ENCODE data around the gene ZNF346.
"Not testable (repeated sequence)": the region's sequence is repeated elsewhere in the genome, so short reads cannot be mapped to it uniquely, and the experiment has no call there.

Gene ZNF346

DNA sequence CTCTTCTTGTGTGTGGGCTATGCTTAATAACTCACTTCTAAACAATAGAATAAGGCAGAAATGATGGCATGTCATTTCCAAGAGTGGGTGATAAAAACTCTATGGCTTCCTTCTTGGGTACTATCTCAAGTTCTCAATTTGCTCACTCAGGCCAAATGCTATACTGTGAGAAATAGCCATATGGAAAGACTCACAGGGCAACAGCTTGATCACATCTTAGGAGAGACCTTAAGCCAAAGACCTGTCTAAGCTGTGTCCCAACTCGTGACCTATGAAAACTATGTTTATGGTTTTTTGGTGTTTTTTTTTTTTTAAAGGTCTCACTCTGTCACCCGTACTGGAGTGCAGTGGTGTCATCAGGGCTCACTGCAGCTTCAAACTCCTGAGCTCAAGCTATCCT, 13.8 kb upstream of the ZNF346 start:
- DNase-seq (ENCODE audit: low spot score): no peak

GRCh38 chr5:177010153-177010552, 12.3 kb upstream of the ZNF346 start:
- no peak for DNase-seq (ENCODE audit: low spot score)

GRCh38 chr5:177015156-177015555, 7.3 kb upstream of the ZNF346 start:
- DNase-seq (ENCODE audit: low spot score): no peak

DNA sequence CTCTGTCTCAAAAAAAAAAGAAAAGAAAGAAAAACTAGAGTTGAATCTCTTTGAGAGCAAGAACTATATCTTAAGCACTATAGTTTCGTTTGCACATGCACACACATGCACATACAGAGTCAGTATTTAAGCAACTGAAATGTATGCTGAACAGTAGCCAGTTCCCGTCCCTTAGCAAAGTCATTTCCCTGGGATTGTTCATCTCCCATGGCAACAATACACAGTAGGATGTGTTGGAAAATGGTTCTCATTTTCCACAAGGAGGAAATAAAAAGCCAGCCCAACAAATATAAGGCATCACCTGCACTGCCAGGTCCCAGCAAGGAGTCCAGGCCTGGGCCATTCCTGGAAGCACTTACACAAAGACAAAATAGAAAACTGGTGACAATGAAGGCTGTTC, 4.2 kb upstream of the ZNF346 start:
- no peak for DNase-seq (ENCODE audit: low spot score)

- DNase-seq (ENCODE audit: low spot score): no peak
Measured at GRCh38 chr5:177020033-177020432, 2.5 kb upstream of the ZNF346 start.

- DNase-seq (ENCODE audit: low spot score): no peak
Measured at GRCh38 chr5:177023303-177023664, 788 bp downstream of the ZNF346 start.

GRCh38 chr5:177024559-177024958, 2.1 kb downstream of the ZNF346 start:
- DNase-seq (ENCODE audit: low spot score): no peak

GRCh38 chr5:177025101-177025601, 2.7 kb downstream of the ZNF346 start:
- DNase-seq (ENCODE audit: low spot score): no peak

GRCh38 chr5:177027665-177028064, 5.2 kb downstream of the ZNF346 start:
- no peak for DNase-seq (ENCODE audit: low spot score)

DNA sequence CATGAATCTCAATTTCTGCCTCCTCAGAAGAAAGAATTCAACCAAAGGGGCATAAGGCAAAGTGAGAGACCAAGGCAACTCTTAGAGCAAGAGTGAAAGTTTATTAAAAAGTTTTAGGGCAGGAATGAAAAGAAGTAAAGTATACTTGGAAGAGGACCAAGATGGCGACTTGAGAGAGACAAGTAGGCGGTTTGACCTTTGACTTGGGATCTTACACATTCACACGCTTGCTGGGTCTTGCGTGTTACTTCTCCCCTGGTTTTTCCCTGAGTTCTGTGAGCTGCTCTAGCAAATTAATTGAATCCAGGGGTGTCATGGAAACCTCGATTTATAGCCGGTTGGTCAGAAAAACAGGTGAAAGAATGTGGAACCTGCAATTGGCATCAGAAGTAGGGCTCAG, 7.0 kb downstream of the ZNF346 start:
- DNase-seq (ENCODE audit: low spot score): no peak

- DNase-seq (ENCODE audit: low spot score): no peak
Measured at GRCh38 chr5:177035976-177036375, 13.5 kb downstream of the ZNF346 start.

DNA sequence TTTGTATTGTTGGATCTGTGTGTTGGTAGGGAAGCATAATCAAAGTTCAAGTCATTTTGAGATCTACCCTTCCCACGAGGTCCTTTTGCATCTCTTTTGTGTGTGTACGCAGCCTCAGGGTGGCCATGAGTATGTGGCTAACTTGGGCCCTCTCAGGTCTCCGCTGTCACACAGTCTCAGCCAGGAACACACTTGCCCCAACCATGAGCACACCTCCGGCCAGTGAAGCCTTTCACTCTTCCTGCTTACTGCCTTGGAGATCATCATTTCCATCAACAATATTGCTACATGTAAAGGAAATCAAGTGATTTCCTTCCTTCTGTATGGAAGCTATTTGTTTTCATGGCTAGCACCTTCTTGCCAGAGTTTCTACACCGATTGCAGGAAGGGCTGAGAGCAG, 13.9 kb downstream of the ZNF346 start:
- DNase-seq (ENCODE audit: low spot score): no peak

- DNase-seq (ENCODE audit: low spot score): no peak
Measured at GRCh38 chr5:177036921-177037320, 14.4 kb downstream of the ZNF346 start.

DNA sequence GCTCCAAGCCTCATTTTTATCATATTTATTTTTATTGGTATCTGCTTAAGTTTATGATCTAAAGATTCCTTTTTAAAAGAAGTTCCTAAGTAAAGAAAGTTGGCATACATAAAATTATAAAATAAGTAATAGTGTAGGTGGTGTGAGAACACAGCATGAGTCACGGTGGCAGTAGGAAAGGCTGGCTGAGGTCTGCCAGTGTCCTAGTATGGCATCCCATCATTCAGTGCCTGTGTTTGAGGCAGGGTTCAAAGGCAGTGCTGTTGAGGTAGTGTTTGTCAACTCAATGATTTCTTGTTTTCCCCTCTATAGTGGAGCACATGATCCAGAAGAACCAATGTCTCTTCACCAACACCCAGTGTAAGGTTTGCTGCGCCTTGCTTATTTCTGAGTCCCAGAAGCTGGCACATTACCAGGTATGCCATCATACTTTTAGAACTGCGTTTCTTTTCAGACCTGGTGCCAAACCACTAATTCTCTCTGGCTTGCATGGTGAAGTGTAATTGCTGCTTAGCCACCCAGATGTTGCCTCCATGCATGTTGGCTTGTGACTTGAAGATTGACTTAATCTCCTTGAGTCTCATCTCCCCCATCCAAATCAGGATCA, 18.4 kb downstream of the ZNF346 start:
- DNase-seq (ENCODE audit: low spot score): no peak

- no peak for DNase-seq (ENCODE audit: low spot score)
Measured at GRCh38 chr5:177041936-177042335, 19.4 kb downstream of the ZNF346 start.

- no peak for DNase-seq (ENCODE audit: low spot score)
Measured at GRCh38 chr5:177043114-177043513, 20.6 kb downstream of the ZNF346 start.

- DNase-seq (ENCODE audit: low spot score): no peak
Measured at GRCh38 chr5:177043958-177044357, 21.5 kb downstream of the ZNF346 start.

DNA sequence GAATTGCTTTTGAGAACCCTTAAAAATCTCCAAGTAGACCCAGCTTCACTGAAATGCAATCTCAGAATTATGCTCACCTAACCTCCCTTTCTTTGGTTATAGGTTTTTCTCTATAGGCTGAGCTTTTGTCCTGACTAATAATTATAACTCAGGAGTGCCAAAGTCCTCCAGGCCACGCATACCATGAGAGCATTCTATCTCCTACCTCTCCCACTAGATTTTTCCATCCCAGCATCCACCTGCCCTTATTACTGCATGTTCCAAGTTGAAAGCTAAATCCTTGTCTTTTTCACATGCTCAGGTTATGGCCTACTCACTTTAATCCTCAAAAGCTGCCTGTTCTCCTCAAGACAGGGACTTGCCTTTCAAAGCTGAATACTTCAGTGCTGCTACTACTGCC, 22.1 kb downstream of the ZNF346 start:
- no peak for DNase-seq (ENCODE audit: low spot score)

- no peak for DNase-seq (ENCODE audit: low spot score)
Measured at GRCh38 chr5:177045631-177046030, 23.1 kb downstream of the ZNF346 start.

DNA sequence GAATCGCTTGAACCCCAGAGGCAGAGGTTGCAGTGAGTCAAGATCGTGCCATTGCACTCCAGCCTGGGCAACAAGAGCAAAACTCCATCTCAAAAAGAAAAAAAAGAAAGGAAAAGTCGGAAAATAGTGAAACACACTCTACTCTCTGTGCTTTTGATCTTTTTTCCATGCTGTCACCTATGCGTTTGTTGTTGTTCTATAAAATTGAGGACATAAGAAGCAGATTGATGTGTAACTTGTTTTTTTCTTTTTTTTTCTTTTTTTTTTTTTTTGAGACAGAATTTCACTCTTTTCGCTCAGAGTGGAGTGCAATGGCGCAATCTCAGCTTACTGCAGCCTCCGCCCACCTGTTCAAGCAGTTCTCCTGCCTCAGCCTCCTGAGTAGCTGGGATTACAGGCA, 26.0 kb downstream of the ZNF346 start:
- DNase-seq (ENCODE audit: low spot score): not testable (repeated sequence)

DNA sequence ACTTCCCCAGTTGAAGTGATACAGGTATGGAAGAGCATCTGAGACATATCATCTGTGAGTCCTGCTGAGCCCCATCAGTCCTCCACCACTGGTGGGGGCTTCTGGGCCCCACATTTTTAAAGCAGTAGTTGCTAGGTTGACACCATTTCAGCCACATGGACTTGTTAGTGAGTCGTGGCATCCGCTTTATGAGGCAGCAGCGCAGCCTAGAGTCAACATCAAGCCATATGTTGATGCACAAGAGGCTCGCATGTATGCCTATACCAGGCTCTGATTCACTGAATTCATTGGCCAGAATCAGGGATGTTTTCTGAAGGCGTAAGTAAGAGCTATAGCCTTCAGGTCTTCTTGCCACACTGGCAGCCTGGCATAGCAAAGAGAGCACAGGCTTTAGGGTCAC, 26.8 kb downstream of the ZNF346 start:
- DNase-seq (ENCODE audit: low spot score): no peak

- DNase-seq (ENCODE audit: low spot score): no peak
Measured at GRCh38 chr5:177064500-177065277, 42.2 kb downstream of the ZNF346 start.

DNA sequence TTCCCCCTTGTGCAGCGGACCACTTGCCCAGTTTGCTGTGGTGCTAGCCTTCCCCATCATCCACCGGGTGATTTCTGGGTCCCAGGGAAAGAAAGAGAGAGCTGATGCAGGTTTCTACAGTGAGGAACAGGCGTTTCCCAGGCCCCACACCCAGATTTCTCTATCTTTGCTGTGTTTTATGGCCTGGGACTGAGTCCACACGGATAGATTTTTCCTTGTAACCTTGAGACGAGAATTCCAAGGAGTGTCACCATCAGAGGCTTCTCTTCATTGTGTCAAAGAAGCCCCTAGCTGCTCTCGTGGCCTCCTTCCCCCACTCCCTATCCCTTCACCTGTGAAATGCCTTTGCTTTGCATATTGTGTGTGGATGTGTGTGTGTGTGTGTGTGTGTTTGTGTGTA, 43.0 kb downstream of the ZNF346 start:
- DNase-seq (ENCODE audit: low spot score): no peak

- DNase-seq (ENCODE audit: low spot score): no peak
Measured at GRCh38 chr5:177066224-177066623, 43.7 kb downstream of the ZNF346 start.
